PC-3 (cell line): ENCODE results near the gene RTP3.

Experiments
- EZH2 ChIP-seq: fragments of 300-600 bp; sonication (generic); IDR thresholded peaks from one replicate; pipeline ENCODE4 v1.6.1; 2017; ENCODE audit warnings: antibody characterized with exemption, mild to moderate bottlenecking, low read length; ENCODE audit not compliant: unreplicated experiment
- EZH2phosphoT487 ChIP-seq: fragments of 300-600 bp; sonication (generic); IDR thresholded peaks from 2 replicates; pipeline ENCODE4 v1.6.1; 2018; ENCODE audit warnings: mild to moderate bottlenecking, antibody characterized with exemption, low read length, borderline replicate concordance
- TF ChIP-seq, protein P1 (sequence below): fragments of 300-600 bp; sonication (generic); conservative IDR thresholded peaks from 2 replicates; pipeline ENCODE4 v1.5.1; 2017; ENCODE audit warnings: antibody characterized with exemption, low read depth, mild to moderate bottlenecking, low read length

DNA sequence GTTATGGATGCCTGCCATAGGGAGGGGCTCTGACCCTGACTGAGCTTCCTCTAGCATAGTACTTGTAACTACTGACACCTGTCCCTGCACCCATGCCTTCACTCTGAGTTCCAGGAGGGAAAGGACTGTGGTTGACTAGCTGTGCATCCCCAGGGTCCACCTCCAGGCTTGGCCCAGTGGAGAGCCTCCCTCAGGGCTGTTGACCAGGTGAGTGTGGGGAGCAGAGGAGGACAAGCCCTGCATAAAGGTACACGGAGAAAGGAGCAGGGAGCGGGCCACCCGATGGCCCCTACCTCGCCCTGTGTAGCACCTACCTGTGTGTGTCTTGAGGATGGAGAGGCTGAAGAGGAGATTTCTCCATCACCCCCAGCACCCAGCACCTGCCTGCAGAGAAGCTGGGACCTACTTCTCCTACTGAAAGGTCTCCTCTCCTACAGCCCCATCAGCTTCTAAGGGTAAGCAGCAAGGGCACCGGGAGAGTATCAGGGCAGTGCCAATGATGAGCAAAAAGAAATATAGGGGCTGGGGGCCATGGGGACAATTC is 26.3 kb upstream of the RTP3 start:
- TF ChIP-seq EZH2phosphoT487 (no peak), EZH2 (no peak)
- TF ChIP-seq, protein P1, sequence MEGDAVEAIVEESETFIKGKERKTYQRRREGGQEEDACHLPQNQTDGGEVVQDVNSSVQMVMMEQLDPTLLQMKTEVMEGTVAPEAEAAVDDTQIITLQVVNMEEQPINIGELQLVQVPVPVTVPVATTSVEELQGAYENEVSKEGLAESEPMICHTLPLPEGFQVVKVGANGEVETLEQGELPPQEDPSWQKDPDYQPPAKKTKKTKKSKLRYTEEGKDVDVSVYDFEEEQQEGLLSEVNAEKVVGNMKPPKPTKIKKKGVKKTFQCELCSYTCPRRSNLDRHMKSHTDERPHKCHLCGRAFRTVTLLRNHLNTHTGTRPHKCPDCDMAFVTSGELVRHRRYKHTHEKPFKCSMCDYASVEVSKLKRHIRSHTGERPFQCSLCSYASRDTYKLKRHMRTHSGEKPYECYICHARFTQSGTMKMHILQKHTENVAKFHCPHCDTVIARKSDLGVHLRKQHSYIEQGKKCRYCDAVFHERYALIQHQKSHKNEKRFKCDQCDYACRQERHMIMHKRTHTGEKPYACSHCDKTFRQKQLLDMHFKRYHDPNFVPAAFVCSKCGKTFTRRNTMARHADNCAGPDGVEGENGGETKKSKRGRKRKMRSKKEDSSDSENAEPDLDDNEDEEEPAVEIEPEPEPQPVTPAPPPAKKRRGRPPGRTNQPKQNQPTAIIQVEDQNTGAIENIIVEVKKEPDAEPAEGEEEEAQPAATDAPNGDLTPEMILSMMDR, result no peak
